Mesenchymal stem cell (in vitro differentiated cells and primary cell): ENCODE measurements around the gene LSP1.

ENCODE experiments used
- DNase-seq: peaks from one replicate; pipeline ENCODE4 v3.0.0-alpha.2; 2013
- H2AFZ ChIP-seq: one replicate; pipeline ENCODE4 v1.6.1; 2013; ENCODE audit warnings: low read depth, mild to moderate bottlenecking, control low read depth, inconsistent platforms, low read length, moderate library complexity
- H2AK5ac ChIP-seq: 2 replicates; pipeline ENCODE4 v1.6.1; 2013; ENCODE audit warnings: low read length, moderate library complexity, mild to moderate bottlenecking, inconsistent platforms; ENCODE audit not compliant: severe bottlenecking
- H2BK120ac ChIP-seq: one replicate; pipeline ENCODE4 v1.6.1; 2013; ENCODE audit warnings: low read depth, mild to moderate bottlenecking, inconsistent platforms, low read length, moderate library complexity
- H2BK12ac ChIP-seq, 2 experiments: one replicate each; pipeline ENCODE4 v1.6.1; 2013; ENCODE audit warnings: inconsistent platforms in 2 of 2, low read length in 2 of 2, mild to moderate bottlenecking in 2 of 2, moderate library complexity in 2 of 2, control low read depth in 1 of 2
- H2BK15ac ChIP-seq: one replicate; pipeline ENCODE4 v1.6.1; 2013; ENCODE audit warnings: mild to moderate bottlenecking, low read depth, inconsistent platforms; ENCODE audit not compliant: poor library complexity, severe bottlenecking
- H2BK5ac ChIP-seq: 2 replicates; pipeline ENCODE4 v1.6.1; 2013; ENCODE audit warnings: low read depth, mild to moderate bottlenecking, low read length, control low read depth, inconsistent platforms; ENCODE audit not compliant: poor library complexity, severe bottlenecking
- H3K14ac ChIP-seq, 2 experiments: one replicate each; pipeline ENCODE4 v1.6.1; 2013; ENCODE audit warnings: inconsistent platforms in 2 of 2, low read length in 2 of 2, control low read depth in 1 of 2, mild to moderate bottlenecking in 1 of 2, moderate library complexity in 1 of 2
- H3K18ac ChIP-seq, 2 experiments: one replicate each; pipeline ENCODE4 v1.6.1; 2013; ENCODE audit warnings: inconsistent platforms in 2 of 2, low read length in 2 of 2, control low read depth in 1 of 2, low read depth in 1 of 2, mild to moderate bottlenecking in 1 of 2
- H3K23ac ChIP-seq, 2 experiments: one replicate each; pipeline ENCODE4 v1.6.1; 2013; ENCODE audit warnings: inconsistent platforms in 2 of 2, low read length in 2 of 2, mild to moderate bottlenecking in 2 of 2, moderate library complexity in 2 of 2, control low read depth in 1 of 2
- H3K27ac ChIP-seq: 2 replicates; pipeline ENCODE4 v1.5.1; 2013; ENCODE audit warnings: mild to moderate bottlenecking, moderate library complexity, low read length, control low read depth, inconsistent platforms; ENCODE audit not compliant: poor library complexity, severe bottlenecking
- H3K27me3 ChIP-seq, 2 experiments: 2 replicates each; pipeline versions ENCODE4 v1.6.1 to v1.7.0; 2013; ENCODE audit warnings: low read length in 2 of 2, mild to moderate bottlenecking in 2 of 2, moderate library complexity in 2 of 2, control low read depth in 1 of 2, inconsistent platforms in 1 of 2; ENCODE audit not compliant: control insufficient read depth in 1 of 2, insufficient read depth in 1 of 2
- H3K36me3 ChIP-seq, 2 experiments: 2 replicates each; pipeline versions ENCODE4 v1.6.1 to v1.7.0; 2013; ENCODE audit warnings: low read length in 2 of 2, control low read depth in 1 of 2, inconsistent platforms in 1 of 2, low read depth in 1 of 2, mild to moderate bottlenecking in 1 of 2; ENCODE audit not compliant: insufficient read depth in 2 of 2, control insufficient read depth in 1 of 2
- H3K4ac ChIP-seq, 2 experiments: one replicate each; pipeline ENCODE4 v1.6.1; 2013; ENCODE audit warnings: inconsistent platforms in 2 of 2, low read length in 2 of 2, mild to moderate bottlenecking in 2 of 2, moderate library complexity in 2 of 2, control low read depth in 1 of 2, low read depth in 1 of 2
- H3K4me1 ChIP-seq: 2 replicates; pipeline ENCODE4 v1.6.1; 2013; ENCODE audit warnings: low read depth, low read length, control low read depth; ENCODE audit not compliant: control insufficient read depth, insufficient read depth
- H3K4me2 ChIP-seq: 2 replicates; pipeline ENCODE4 v1.6.1; 2013; ENCODE audit warnings: low read length, mild to moderate bottlenecking, inconsistent platforms; ENCODE audit not compliant: poor library complexity, severe bottlenecking
- H3K4me3 ChIP-seq, 2 experiments: 2 replicates each; pipeline versions ENCODE4 v1.5.1 to v1.7.0; 2013; ENCODE audit warnings: low read length in 2 of 2, mild to moderate bottlenecking in 2 of 2, control low read depth in 1 of 2, low read depth in 1 of 2; ENCODE audit not compliant: insufficient read depth in 1 of 2
- H3K79me1 ChIP-seq: replicated peaks from 2 replicates; pipeline ENCODE4 v1.6.1; 2013; ENCODE audit warnings: mild to moderate bottlenecking, control low read depth, low read length, inconsistent platforms; ENCODE audit not compliant: poor library complexity, severe bottlenecking
- H3K9ac ChIP-seq: 2 replicates; pipeline ENCODE4 v1.7.0; 2013; ENCODE audit warnings: mild to moderate bottlenecking, low read length, moderate library complexity
- H3K9me3 ChIP-seq: 2 replicates; pipeline ENCODE4 v1.7.0; 2013; ENCODE audit warnings: mild to moderate bottlenecking, low read length; ENCODE audit not compliant: control insufficient read depth
- H4K8ac ChIP-seq: one replicate; pipeline ENCODE4 v1.6.1; 2013; ENCODE audit warnings: inconsistent platforms, mild to moderate bottlenecking, low read length, moderate library complexity
- H4K91ac ChIP-seq: one replicate; pipeline ENCODE4 v1.6.1; 2013; ENCODE audit warnings: mild to moderate bottlenecking, low read length, inconsistent platforms
- WGBS: methylation state at CpG from one replicate; pipeline ENCODE4 v1.1.7; 2013; ENCODE audit warnings: mixed read lengths; 5-methylcytosine and 5-hydroxymethylcytosine counted together

LSP1 gene

DNA sequence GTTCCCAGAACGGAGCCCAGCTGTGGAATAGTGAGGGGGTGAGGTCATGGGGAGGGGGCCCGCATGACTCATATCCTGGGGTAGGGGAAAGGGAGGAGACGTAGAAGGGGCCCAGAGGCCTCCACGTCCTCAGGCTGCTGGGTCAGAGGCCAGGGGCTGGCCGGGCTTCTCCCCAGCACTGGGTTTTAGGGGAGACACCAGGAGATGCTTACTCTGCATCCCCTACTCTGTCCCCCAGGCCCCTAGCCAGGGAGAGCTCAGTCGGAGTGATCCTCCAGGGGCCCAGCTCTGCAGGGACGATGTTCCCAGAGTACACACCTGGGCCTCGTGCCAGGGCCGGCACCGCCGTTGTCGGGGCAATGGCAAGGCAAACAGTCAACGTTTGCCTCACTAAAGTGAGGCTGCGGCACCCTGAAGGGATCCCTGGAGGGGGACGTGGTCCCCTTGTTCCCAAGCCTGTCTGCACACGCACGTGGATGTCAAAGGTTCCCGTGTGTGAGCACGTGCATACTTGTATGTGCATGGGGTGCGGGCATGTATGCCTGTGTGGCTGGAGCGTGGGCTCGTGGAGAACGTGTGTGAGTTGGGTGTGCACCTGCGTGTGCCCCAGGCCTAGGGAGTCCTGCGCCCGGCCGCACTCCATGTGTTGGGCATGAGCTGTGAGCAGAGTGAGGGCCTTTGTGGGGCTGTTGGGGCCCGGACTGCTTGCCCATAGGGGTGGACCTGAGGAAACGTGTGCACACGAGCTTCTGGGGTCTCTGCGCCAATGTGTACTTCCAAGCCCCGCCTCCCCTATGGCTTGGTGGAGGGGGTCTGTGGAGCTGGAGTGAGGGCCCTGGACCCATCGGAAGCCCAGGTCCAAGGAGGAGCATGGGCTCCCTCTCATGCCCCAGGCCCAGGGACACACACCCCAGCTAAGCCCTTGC, 24.6 kb downstream of the LSP1 start:
- peak overlapping the region; percentile 89 for H2BK120ac ChIP-seq
- peak overlapping the region in 1 of 2 experiments; percentile 30 for H3K14ac ChIP-seq
- H3K36me3 ChIP-seq: no peaks in the 10 kb centered on the region
- no peak overlapping the region for H2BK15ac ChIP-seq
- peak overlapping the region; percentile 96 for H4K91ac ChIP-seq
- peak overlapping the region; percentile 79 to 87 for H3K18ac ChIP-seq
- peak overlapping the region; percentile 92 to 94 for H2BK12ac ChIP-seq
- H3K79me1 ChIP-seq: peaks cover 2% of the 10 kb centered on the region
- no peaks in the 10 kb centered on the region for H3K9me3 ChIP-seq
- no peak overlapping the region for H2BK5ac ChIP-seq
- H3K4me3 ChIP-seq: no peak overlapping the region
- DNase-seq: peak; percentile 44
- 67% methylated on average over 29 of the region's 33 CpGs for WGBS
- peak overlapping the region; percentile 61 for H3K9ac ChIP-seq
- peak overlapping the region; percentile 30 for H3K27ac ChIP-seq
- peak overlapping the region; percentile 70 for H4K8ac ChIP-seq
- no peaks in the 10 kb centered on the region for H3K27me3 ChIP-seq
- H2AK5ac ChIP-seq: peak overlapping the region; percentile 14
- peaks cover 70% of the 10 kb centered on the region for H3K4me1 ChIP-seq
- no peak overlapping the region for H2AFZ ChIP-seq
- H3K23ac ChIP-seq: no peak overlapping the region
- no peak overlapping the region for H3K4me2 ChIP-seq
- peak overlapping the region; percentile 62 to 98 for H3K4ac ChIP-seq

DNA sequence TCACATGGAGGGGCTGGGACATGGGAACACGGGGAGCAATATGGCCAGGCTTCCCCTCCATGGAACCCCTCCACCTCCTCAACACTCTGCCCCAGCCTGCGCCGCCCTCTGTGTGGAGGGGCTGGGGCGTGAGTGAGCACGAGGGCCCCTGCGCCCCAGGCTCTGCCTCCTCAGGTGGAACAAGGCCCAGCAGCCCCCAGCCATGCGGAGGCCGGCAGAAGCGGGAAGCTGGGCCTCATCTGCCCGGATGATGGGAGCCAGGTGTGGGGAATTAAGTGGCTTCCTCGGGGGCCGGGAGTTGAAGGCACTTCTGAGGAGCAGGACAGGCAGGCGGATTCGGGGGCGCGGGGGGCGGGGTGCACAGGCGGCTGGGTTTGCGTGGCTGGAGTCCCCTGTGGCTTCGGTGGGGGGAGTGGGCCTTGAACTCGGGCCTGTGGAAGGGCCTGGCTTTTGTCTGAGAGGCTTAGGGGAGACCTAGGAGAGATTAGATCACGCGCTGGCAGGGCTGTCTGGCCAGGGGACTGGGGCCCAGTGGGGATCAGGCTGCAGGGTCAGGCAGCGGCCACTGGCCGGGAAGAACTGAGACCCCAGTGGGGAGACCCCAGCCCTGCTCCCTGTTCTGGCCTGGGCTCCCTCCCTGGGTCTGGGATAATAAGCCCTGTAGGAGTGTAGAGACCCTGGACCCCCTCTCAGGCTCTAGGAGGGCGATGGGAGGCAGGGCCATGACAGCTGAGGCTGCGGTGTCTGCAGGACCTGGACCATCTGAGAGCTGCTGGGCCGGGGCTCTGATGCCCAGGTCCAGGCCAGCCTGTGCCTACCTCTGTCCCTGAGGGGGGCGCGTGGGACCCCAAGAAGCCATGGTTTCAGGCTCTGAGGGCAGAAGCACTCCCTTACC, 25.5 kb downstream of the LSP1 start:
- Histone ChIP-seq H3K14ac (peak overlapping the region in 1 of 2 experiments; percentile 46), H3K27ac (no peak overlapping the region), H3K79me1 (peaks cover 2% of the 10 kb centered on the region), H3K4me1 (peaks cover 67% of the 10 kb centered on the region), H2AFZ (no peak overlapping the region), H3K36me3 (peaks cover 0 to 6% of the 10 kb centered on the region in 2 experiments), H2BK5ac (no peak overlapping the region), H2BK12ac (peak overlapping the region; percentile 86 to 94), H2BK15ac (peak overlapping the region; percentile 82), H3K4me3 (no peak overlapping the region), H2BK120ac (peak overlapping the region; percentile 89), H3K4ac (peak overlapping the region; percentile 19 to 98), H2AK5ac (peak overlapping the region; percentile 24), H3K9ac (peak overlapping the region; percentile 61), H3K4me2 (no peak overlapping the region), H4K8ac (peak overlapping the region; percentile 70), H3K18ac (peak overlapping the region; percentile 64 to 79), H3K9me3 (no peaks in the 10 kb centered on the region), H3K23ac (no peak overlapping the region), H3K27me3 (no peaks in the 10 kb centered on the region), H4K91ac (peak overlapping the region; percentile 96)
- WGBS: 88% methylated on average over 28 of the region's 30 CpGs
- DNase-seq: no peak

DNA sequence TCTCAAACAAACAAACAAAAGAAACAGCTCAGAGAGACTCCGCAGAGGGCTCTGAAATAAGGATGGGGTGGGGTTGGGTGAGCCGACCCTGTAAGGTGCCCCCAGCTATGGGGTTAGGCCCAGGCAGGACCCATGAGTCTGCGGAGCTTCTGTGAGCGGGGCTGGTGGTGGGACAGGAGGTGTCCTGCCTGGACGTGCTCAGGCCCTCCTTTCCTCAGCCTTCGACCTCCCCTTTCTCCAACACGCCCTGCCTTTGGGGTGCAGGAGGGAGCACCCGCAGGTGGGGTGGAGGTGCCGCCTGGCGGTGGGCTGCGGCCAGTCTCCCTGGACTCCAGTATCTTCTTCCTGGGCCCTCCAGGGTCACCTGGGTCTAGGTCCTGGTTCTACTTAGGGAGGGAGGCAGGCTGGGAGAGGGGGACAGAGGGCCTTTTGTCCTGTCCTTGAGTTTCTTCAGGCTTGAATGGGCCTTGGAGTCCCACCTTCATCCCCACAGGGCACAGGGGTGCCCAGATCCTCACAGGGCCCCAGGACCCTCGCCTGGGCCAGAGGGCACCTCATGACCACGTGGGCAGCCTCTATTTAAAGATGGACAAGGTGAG, 26.6 kb downstream of the LSP1 start:
- H2BK15ac ChIP-seq: peak overlapping the region; percentile 60
- H3K9me3 ChIP-seq: no peaks in the 10 kb centered on the region
- H4K91ac ChIP-seq: peak overlapping the region; percentile 79
- H2AK5ac ChIP-seq: peak overlapping the region; percentile 84
- peak overlapping the region; percentile 88 for H3K9ac ChIP-seq
- H3K14ac ChIP-seq: peak overlapping the region in 1 of 2 experiments; percentile 36
- WGBS: 95% methylated on average over 12 of the region's 13 CpGs
- H2AFZ ChIP-seq: no peak overlapping the region
- peaks cover 60% of the 10 kb centered on the region for H3K4me1 ChIP-seq
- H3K27ac ChIP-seq: no peak overlapping the region
- peak overlapping the region; percentile 59 for H4K8ac ChIP-seq
- H3K4ac ChIP-seq: peak overlapping the region; percentile 54 to 61
- H2BK5ac ChIP-seq: no peak overlapping the region
- peak overlapping the region; percentile 65 for H2BK120ac ChIP-seq
- DNase-seq: no peak
- no peak overlapping the region for H3K23ac ChIP-seq
- H3K79me1 ChIP-seq: peaks cover 2% of the 10 kb centered on the region
- H3K27me3 ChIP-seq: no peaks in the 10 kb centered on the region
- H3K36me3 ChIP-seq: peaks cover 3 to 17% of the 10 kb centered on the region in 2 experiments
- peak overlapping the region in 1 of 2 experiments; percentile 81 for H3K18ac ChIP-seq
- peak overlapping the region; percentile 59 to 97 for H2BK12ac ChIP-seq
- H3K4me2 ChIP-seq: no peak overlapping the region
- no peak overlapping the region for H3K4me3 ChIP-seq
